ENCODE data around the gene TRAF6.

DNA sequence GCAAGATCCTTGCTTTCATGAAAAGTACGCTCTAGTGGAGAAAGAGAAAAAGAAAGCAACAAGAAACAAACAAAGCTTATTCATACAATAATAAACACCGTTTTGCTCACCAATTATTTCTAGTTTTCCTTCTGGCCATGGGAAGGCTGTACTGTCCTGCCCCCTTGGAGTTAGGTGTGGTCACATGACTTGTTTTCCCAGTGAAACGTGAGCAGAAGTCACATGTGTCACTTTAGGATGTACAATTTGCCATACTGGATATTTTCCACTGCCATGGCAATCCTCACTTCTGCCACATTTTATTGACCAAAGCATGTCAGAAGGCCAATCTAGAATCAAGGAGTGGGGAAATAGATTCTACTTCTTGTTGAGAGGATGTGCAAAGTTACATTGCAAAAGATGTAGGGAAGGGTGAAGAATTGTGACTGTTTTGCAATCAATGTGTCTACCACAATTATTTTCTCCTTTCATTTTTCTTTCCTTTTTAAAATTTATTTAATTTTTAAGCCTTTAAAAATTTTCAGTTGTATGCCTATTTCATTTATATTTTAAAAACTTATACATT, 24.3 kb upstream of the TRAF6 start:
- no peak for TF ChIP-seq EZH2 (IDR thresholded peaks at IDR 0.05; ENCODE audit: borderline replicate concordance, low read length)
- TF ChIP-seq, protein P1, sequence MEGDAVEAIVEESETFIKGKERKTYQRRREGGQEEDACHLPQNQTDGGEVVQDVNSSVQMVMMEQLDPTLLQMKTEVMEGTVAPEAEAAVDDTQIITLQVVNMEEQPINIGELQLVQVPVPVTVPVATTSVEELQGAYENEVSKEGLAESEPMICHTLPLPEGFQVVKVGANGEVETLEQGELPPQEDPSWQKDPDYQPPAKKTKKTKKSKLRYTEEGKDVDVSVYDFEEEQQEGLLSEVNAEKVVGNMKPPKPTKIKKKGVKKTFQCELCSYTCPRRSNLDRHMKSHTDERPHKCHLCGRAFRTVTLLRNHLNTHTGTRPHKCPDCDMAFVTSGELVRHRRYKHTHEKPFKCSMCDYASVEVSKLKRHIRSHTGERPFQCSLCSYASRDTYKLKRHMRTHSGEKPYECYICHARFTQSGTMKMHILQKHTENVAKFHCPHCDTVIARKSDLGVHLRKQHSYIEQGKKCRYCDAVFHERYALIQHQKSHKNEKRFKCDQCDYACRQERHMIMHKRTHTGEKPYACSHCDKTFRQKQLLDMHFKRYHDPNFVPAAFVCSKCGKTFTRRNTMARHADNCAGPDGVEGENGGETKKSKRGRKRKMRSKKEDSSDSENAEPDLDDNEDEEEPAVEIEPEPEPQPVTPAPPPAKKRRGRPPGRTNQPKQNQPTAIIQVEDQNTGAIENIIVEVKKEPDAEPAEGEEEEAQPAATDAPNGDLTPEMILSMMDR (conservative IDR thresholded peaks at IDR 0.05 in 1 of 2, IDR thresholded peaks at IDR 0.05 in 1 of 2; ENCODE audit: extremely low read depth in 1 of 2, insufficient read depth in 1 of 2, low read depth in 1 of 2, low read length in 2 of 2): no peak
